Rectal smooth muscle tissue (tissue), 1 donor: ENCODE measurements around the gene COL4A1.

Experiments
- H3K27ac ChIP-seq: one replicate; pipeline ENCODE4 v1.7.0; 2013; ENCODE audit warnings: low read depth, low read length, inconsistent platforms
- H3K27me3 ChIP-seq: one replicate; pipeline ENCODE4 v1.7.0; 2013; ENCODE audit warnings: low read length; ENCODE audit not compliant: control insufficient read depth, insufficient read depth
- H3K36me3 ChIP-seq: one replicate; pipeline ENCODE4 v1.7.0; 2013; ENCODE audit warnings: low read length; ENCODE audit not compliant: control insufficient read depth, insufficient read depth
- H3K4me1 ChIP-seq: one replicate; pipeline ENCODE4 v1.7.0; 2013; ENCODE audit warnings: low read length; ENCODE audit not compliant: control insufficient read depth, insufficient read depth
- H3K4me3 ChIP-seq: one replicate; pipeline ENCODE4 v1.7.0; 2013; ENCODE audit warnings: low read length
- H3K9ac ChIP-seq: one replicate; pipeline ENCODE4 v1.7.0; 2013; ENCODE audit warnings: low read length

The COL4A1 gene

GRCh38 chr13:110347535-110348308 lies 40.8 kb upstream of the COL4A1 start:
- Histone ChIP-seq H3K4me3 (no peak overlapping the region), H3K27me3 (no peaks in the 10 kb centered on the region), H3K9ac (no peak overlapping the region), H3K36me3 (no peaks in the 10 kb centered on the region), H3K4me1 (peaks cover 35% of the 10 kb centered on the region), H3K27ac (peak overlapping the region; percentile 74)

GRCh38 chr13:110347088-110347487 lies 40.1 kb upstream of the COL4A1 start:
- Histone ChIP-seq H3K27me3 (no peaks in the 10 kb centered on the region), H3K36me3 (no peaks in the 10 kb centered on the region), H3K9ac (no peak overlapping the region), H3K27ac (peak overlapping the region; percentile 74), H3K4me1 (peaks cover 35% of the 10 kb centered on the region), H3K4me3 (no peak overlapping the region)

GRCh38 chr13:110346661-110347067 lies 39.7 kb upstream of the COL4A1 start:
- H3K9ac ChIP-seq, result no peak overlapping the region
- peak overlapping the region; percentile 74 for H3K27ac ChIP-seq
- no peaks in the 10 kb centered on the region for H3K27me3 ChIP-seq
- peaks cover 37% of the 10 kb centered on the region for H3K4me1 ChIP-seq
- H3K4me3 ChIP-seq, result no peak overlapping the region
- no peaks in the 10 kb centered on the region for H3K36me3 ChIP-seq

DNA sequence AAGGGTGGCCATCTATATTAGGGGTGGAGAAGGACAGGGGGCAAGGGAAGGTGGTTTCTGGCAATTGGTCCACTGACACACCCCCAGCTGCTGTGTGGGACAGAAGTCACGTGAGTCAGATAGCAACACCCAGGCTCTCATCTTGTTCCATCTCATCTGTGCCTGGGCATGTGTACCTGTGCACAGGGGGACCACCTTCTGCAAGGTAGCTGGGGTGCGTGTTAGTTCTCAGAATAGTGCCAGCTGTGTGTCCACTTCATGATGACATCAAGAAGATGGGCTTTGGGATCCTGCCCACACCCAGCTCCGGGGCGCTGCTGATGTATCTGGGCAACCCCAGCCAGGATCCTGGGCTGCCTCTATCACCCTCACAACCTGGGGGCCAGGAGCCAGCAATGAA lies 38.7 kb upstream of the COL4A1 start:
- Histone ChIP-seq H3K4me3 (no peak overlapping the region), H3K4me1 (peaks cover 45% of the 10 kb centered on the region), H3K27ac (peak overlapping the region; percentile 74), H3K9ac (no peak overlapping the region), H3K27me3 (no peaks in the 10 kb centered on the region), H3K36me3 (no peaks in the 10 kb centered on the region)

DNA sequence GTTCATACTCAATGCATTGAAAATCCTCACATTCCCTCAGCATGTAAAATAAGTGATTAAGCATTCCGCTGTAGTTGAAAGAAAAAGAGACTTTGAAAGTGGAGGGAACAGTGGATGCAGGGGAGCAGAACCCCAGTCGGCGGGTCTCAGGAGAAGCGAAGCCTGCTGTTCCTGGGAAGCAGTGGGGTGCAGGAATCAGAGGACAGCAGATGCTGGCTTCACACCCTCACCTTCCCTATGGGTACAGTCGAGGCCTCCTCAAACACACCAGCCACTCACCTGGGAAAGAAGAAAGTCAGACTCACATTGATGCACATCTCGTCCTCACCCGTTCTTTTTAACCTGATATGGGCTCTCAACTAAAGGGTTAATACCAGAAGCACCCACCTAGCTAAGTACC lies 38.3 kb upstream of the COL4A1 start:
- Histone ChIP-seq H3K9ac (no peak overlapping the region), H3K27ac (peak overlapping the region; percentile 95), H3K27me3 (no peaks in the 10 kb centered on the region), H3K36me3 (no peaks in the 10 kb centered on the region), H3K4me1 (peaks cover 49% of the 10 kb centered on the region), H3K4me3 (no peak overlapping the region)

- Histone ChIP-seq H3K36me3 (no peaks in the 10 kb centered on the region), H3K27me3 (no peaks in the 10 kb centered on the region), H3K4me3 (no peak overlapping the region), H3K9ac (no peak overlapping the region), H3K27ac (peak overlapping the region; percentile 95), H3K4me1 (peaks cover 59% of the 10 kb centered on the region)
Measured at GRCh38 chr13:110344320-110344719, 37.4 kb upstream of the COL4A1 start.

- H3K4me3 ChIP-seq, result no peak overlapping the region
- peaks cover 68% of the 10 kb centered on the region for H3K4me1 ChIP-seq
- no peaks in the 10 kb centered on the region for H3K27me3 ChIP-seq
- peak overlapping the region; percentile 95 for H3K27ac ChIP-seq
- H3K9ac ChIP-seq, result no peak overlapping the region
- H3K36me3 ChIP-seq, result no peaks in the 10 kb centered on the region
Measured at GRCh38 chr13:110343241-110343865, 36.4 kb upstream of the COL4A1 start.

DNA sequence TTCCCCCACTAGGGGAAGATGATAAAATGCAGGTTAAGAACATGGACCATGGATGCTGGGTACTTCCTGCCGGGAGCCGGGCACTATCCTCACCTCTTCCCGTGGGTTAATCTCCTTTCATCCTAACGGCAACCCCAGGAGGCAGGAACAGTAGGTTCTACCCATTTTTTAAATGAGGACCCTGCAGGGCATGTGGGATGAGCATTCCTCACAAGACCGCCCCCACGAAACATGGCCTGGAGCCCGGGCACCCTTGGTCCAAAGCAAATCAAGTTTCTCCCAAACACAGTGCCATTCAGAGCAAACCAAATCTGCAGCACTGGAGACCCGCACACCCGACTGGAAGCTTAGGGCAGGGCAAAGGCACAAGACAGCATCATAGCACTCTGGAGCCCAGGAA lies 35.5 kb upstream of the COL4A1 start:
- Histone ChIP-seq H3K4me1 (peaks cover 71% of the 10 kb centered on the region), H3K27ac (peak overlapping the region; percentile 95)

DNA sequence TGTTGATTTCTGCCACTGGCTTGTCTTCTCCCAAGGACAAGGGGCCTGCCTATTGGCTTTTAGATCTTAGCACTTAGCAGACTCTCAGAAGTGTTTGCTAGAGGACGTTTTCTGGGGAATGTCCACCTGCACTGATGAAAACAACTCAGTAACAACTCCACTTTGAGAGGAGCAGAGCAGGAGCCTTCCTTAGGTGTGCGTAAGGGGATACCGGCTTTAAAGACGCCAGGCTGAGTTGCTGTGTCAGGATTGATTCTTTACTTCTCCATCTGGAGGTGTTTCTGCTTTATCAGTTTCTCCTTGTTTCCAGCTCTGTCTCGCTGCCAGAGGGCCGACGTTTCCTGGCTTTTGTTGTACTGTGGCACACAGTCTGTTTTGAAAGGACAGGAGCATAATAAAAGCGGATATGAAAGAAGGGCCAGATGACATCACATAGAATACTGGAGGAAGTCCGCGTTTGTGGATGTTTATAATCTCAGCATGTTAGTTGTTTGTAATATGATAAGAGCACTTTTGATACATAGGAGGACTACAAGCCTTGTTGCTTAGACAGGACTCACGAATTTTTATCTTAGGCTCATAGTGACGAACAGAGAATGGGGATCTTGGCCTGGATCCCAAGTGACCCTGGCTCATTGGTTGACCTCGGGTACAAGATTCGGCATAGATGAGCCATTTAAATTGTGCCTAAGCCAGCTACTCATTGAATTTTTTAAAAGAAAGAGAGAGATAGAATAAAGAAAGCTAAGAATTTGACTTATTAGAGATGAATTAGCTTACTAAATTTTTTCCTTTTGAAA lies 34.7 kb upstream of the COL4A1 start:
- Histone ChIP-seq H3K4me3 (peak overlapping the region; percentile 42), H3K36me3 (no peaks in the 10 kb centered on the region), H3K27me3 (no peaks in the 10 kb centered on the region), H3K27ac (peak overlapping the region; percentile 95), H3K4me1 (peaks cover 73% of the 10 kb centered on the region), H3K9ac (peak overlapping the region; percentile 28)

More for the DNA sequence above, 35.5 kb upstream of the COL4A1 start:
- no peaks in the 10 kb centered on the region for H3K27me3 ChIP-seq
- no peak overlapping the region for H3K9ac ChIP-seq
- H3K36me3 ChIP-seq, result no peaks in the 10 kb centered on the region
- H3K4me3 ChIP-seq, result no peak overlapping the region

GRCh38 chr13:110340812-110341444 lies 34.0 kb upstream of the COL4A1 start:
- Histone ChIP-seq H3K27ac (peak overlapping the region; percentile 95), H3K4me1 (peaks cover 79% of the 10 kb centered on the region), H3K36me3 (no peaks in the 10 kb centered on the region), H3K4me3 (peak overlapping the region; percentile 47), H3K27me3 (no peaks in the 10 kb centered on the region), H3K9ac (no peak overlapping the region)

GRCh38 chr13:110339975-110340550 lies 33.1 kb upstream of the COL4A1 start:
- Histone ChIP-seq H3K4me1 (peaks cover 83% of the 10 kb centered on the region), H3K27me3 (no peaks in the 10 kb centered on the region), H3K36me3 (no peaks in the 10 kb centered on the region), H3K9ac (no peak overlapping the region), H3K4me3 (peak overlapping the region; percentile 47), H3K27ac (peak overlapping the region; percentile 95)

- peak overlapping the region; percentile 95 for H3K27ac ChIP-seq
- peaks cover 87% of the 10 kb centered on the region for H3K4me1 ChIP-seq
- H3K27me3 ChIP-seq, result no peaks in the 10 kb centered on the region
- no peak overlapping the region for H3K9ac ChIP-seq
- no peak overlapping the region for H3K4me3 ChIP-seq
- H3K36me3 ChIP-seq, result no peaks in the 10 kb centered on the region
Measured at GRCh38 chr13:110339263-110339662, 32.3 kb upstream of the COL4A1 start.
